ENCODE results near the gene KAZN.

Gene KAZN

DNA sequence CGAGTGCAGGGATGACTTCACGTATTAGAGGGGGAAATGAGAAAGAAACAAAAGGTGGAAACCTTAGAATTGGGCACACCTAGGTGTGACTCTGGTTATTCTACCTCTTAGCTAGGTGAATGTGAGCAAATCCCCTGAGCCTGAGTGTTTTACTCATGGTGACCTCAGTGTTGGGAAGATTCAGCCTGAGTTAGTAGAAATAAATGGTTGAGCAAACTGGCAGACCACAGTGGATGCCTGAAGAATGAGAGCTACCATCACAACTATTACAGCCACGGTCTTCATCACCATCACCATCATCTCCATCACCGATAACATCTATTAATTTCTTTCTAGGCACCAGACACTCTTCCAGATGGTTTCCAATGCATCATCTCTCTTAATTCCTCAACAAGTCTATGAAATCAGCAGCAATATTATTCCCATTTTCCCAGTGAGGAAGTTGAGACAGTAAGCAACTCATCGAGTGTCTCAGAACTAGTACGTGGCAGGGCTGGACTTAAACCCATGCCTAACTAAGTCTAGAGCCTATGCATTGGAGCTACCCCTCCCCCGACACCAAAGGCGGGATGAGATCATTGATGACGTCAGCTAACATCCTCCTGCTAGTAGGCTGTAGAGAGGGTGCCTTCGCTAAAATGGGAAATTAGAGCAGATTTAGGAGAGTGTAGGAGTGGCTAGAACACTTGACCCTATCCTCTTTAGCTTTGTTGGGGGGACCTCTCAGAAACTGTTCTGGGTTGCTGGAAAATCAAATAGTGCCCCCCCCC, 7.9 kb upstream of the KAZN start:
- no peak for DNase-seq

DNA sequence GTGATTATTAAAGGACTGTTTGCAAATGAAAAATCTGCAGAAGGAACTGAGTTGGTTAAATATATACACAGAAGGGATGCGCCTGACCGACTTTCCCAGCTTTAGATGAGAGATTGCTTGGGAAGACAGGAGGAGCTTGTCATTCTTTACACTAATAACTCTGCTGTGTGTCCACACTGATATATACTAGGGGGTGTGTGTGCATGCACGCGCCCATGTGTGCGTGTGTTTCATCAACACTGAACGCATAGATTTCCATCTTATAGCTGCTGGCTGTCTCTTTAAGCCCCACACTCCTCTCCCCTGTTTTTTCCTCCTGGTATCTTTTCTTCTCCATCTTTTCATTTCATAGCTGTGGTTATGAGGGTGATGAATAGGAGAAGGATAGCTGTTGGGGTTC, 6.9 kb upstream of the KAZN start:
- DNase-seq, result no peak

DNA sequence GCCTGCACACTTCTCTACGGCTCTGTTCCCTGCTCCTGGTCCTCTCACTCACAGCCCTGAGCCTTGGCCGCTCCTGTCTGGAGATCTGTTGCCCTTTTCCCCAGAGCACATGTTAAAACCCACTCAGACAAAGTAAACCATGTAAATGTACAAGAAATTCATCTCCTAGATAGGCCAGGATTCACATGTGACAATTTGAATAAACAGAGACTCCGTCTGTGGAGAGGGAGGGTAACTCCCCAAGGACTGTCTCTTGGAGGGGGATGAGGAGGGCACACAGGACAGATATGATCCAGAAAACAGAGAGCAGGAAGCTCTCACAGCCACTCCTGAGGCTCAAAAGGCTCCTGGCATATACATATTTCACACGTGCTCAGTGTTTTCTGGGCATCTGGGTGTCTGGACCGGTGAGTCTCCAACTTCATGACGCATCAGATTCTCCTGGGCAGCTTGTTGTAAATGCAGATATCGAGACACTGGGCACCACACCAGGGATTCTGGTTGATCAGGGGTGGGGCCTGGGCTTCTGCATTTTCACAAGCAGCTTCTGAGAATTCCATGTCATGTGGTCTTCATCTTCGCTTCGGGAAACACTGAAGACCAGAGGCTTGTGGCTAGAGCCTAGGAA, 6.4 kb upstream of the KAZN start:
- DNase-seq, result no peak

DNA sequence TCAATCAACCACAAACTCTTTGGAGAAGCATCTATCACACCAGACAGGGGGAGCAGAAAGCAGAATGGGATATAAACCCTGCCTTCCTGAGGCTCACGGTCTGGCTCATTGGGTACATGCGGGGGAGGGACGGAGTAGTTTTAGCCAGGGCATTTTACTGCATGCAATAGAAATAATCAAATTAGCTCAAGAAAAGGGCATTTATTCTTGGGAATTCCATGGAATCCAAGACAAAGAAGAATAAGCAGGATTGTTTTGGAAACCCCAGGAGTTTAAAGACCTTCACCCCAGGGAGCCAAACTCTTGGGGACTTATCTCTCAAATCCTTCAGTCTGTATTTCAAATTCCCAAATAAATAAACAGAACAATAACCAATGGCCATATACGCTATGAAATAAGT, 5.2 kb upstream of the KAZN start:
- no peak for DNase-seq

DNA sequence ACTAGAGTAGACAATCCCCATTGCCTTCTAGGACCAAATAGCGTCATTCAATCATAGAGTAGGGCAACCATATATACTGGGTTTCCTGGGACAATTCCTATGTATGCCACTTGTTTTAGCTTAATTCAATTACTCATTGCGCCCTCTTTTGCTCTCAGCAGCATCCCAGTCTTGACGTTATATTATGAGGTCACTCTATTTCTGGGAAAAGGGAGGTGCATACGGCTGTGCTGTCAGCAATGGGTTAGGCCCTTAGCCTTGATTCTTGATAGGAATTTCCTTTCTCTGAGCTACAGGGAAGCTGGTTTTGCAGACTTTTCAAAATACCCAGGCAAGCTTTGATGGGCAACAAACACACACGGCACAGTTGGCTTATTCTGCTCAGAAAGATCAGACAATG, 4.4 kb upstream of the KAZN start:
- DNase-seq, result no peak

DNA sequence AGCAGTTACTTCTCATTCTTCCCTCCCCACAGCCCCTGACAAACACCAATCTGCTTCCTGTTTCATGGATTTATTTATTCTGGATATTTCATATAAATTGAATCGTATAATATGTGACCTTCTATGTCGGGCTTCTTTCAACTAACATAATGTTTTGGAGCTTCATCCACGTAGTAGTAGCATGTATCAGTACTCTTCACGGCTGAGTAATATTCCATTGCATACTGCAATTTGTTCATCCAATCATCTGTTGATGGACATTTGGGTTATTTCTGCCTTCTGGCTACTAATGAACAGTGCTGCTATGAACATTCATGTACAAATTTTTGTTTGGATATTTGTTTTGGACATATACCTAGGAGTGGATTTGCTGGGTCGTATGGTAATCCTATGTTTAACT, 1.9 kb upstream of the KAZN start:
- DNase-seq, result no peak

DNA sequence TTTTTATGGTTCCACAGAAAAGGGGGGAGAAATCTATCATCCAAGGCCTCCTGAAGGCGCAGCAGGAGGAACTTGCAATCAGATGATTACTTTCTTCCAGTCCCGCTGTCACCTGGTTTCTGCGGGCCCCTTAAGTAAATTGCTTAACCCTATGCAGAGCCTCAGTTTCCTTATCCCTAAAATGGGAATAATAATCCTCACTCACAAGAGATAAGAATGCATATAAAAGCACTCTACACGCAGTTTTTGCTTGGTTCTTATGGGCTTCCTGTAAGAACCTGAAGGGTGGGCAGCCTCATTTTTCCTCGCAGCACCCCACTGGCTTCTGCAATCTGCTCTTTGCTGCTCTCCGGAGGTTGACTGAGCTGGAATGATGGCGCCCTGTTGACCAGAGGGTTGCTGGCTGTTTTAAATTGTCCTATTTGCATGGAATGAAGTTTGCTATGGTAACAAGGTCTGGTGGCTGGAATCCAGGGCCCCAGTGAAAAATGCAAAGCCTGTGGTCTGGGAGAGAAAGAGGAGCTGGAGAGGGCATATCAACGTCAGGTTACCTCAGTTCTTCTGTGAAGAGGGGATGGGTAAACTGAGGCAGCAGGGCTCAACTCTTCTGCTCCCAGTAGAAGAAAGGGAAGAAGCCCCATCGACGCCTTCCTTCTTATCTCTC, 1.0 kb upstream of the KAZN start:
- no peak for DNase-seq

DNA sequence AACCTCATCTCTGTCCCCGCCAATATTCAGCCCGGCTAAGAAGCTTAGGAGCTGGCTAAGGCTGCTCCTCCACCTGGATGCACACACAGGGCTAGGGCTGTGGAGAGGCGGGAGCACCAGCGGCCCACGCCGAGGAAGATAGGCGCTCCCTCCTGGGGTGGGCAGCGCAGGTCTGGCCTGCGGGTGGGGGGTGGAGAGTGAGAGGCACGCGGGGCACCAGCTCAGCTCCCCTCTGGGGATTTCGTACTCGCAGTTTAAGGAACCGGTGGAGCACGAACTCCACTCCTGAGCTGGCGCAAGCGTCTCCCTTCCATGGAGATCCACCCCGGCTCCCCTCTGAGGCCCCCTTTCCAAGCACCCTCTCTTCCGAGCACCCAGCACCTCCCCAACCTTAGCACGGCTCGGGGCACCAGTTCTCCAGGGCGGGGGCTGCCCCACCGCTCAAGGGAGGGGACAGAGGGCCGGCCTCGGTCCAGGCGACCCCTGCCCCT, 433 bp upstream of the KAZN start:
- no peak for DNase-seq

DNA sequence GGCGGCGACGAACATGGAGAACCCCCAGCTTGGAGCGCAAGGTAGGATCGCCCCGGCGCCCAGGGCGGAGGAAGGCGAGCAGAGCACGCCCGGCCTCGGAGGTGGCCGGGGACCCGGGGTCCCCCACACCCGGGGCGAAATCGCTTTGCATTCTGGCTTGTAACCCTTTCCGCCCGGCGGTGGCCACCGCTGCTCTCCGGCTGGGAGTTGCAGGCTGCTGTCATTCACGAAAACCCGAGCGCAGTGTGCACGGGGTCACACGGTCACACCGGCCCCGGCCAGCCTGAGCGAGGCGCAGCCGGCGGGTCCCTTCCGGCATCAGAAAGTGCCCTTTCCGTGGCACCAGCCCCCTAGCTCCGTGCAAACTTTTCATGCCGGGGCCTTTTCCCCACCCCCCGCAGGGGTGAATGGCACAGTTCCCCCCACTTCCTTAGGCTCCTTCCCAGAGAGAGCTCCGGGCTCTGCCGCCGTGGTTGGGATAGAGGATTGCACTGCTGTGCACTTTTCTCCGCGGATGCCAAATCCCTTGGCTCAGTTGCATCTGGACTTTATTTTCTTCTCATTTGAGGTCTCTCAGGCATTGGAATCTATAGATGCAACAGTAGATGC, 802 bp downstream of the KAZN start:
- no peak for DNase-seq

DNA sequence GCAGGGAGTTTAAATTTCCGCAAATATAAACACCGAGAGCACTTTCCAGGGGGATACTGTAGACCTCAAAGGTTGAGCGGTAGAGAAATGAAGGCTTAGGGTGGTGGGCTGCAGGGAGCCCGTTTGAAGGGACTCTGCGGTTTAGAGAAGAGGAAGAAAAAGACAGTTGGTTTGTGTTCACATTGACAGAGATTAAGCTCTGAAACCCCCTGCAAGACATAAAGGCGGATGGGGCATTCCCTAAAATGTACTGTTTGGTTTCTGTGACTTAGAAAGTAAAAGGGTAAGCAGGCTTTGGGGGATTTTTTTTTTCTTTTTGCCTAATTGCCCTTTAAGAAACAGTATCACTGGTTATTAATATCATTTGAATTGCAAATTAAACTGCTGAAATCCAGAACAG, 1.3 kb downstream of the KAZN start:
- no peak for DNase-seq

DNA sequence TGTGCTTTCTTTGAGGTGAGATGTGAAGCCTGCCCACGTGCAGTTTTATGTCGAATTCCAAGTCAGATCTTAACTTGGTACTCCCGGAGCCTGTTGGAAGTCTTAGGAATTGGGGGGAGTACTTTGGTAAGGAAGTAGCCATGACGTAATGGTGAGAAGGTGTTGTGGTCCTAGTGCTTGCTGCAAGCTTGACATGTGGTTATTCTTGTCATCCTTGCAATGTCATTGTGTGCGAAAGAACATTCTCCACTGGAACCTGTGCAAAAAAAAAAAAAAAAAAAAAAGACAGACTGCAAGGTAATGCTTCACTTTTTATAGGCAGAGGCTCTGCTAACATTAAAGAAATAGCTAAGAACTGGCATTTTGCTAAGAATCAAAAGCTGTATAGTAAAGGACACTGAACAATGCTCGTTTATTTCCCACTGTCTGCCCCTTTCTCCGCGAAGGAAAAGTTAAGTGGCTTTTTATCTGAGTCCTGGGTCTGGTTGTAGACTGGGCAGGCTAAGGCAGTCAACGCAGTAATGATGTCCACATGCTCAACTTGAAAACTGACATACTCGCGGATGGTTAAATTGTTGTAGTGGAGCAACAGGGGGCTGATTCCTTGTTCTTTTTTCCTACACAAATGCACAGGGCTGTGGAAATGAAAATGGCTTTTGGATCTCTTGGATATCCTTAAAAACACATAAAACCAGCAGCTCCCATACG, 2.1 kb downstream of the KAZN start:
- DNase-seq, result no peak

DNA sequence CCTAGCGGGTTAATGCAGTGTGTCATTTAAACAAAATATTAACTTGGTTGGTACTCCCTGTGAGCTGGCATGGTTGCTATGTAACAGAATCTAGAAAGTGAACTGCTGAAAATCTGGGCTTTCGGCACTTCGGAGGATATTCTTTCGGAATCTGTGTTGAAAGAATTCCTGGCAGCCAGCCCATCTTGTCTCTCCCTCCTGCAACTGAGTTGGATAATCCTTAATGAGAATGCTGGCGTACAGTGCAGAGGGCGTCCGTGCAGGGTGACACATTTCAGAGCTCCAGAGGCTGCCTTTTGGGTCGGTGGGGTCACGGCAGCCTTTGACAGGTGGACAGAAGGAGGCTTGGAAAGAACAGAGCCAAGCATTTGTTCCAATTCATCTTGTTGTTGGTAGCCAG, 3.7 kb downstream of the KAZN start:
- no peak for DNase-seq

DNA sequence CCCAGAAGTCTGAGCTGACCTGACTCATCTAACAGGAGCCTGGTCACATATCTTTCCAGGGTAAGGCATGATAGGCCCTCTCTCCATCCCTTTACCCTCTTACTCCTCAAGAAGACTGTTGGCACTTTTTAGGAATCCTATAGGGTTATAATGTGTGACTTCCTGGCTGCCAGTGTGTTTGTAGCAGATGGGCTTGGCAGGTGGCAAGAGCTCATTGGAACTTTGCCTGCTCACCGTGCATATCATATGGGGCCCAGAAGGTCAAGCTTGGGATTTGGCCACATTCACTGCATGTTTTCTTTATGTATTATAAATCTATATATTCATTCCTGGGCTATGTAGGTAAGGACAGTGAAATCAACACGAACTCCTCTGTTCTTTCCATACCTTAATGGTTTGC, 5.2 kb downstream of the KAZN start:
- DNase-seq, result no peak

DNA sequence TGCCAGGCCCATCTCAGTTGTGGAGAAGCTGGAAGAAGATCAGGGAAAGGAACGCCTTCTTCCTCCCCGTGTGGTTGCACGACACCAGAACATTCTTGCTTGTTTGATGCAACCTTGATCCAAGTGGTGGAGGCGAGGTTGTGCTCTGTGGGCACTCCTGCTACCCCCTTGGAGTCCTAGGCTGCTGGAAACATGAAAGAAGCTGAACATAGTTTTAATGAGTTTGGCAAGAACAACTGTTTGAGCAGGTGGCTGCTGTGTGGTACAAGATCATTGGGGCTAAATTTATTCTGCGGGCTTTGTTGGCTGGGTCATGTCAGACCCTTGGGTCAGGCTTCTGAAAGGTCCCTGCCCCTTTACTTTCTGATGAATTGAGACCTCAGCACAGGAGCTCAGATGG, 5.9 kb downstream of the KAZN start:
- no peak for DNase-seq

DNA sequence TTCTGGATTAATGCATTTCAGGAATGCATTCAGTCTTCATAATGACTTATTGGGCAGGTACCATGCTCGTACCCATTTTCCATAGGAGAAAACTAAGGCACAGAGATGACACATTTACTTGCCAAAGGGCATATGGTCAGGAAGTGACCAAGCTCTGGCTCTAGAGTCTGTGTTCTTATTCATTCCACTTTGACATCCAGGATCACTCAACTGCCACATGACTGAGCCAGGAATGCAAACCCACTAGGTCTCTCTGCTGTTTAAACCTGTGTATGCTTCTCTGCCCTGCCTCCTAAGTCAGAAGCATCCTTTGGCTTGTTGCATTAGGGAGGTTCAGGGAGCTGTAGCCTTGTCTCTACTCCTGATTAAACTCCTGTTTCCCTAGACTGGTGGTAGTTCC, 7.5 kb downstream of the KAZN start:
- DNase-seq, result no peak

DNA sequence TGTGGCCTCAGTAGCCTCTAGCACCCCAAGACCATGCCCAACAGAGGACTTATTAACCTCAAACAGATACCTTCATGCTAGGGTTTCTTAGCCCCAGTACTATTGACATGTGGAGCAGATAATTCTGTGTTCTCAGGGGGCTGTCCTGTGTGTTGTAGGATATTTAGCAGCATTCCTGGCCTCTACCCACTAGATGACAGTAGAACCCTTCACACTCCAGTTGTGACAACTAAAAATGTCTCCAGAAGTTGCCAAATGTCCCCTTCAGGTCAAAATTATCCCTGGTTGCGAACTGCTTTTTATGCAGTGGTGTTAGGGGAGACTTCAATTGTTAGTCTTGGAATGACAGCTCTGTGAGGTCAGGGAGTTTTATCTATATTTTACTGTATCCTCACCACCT, 8.1 kb downstream of the KAZN start:
- no peak for DNase-seq

DNA sequence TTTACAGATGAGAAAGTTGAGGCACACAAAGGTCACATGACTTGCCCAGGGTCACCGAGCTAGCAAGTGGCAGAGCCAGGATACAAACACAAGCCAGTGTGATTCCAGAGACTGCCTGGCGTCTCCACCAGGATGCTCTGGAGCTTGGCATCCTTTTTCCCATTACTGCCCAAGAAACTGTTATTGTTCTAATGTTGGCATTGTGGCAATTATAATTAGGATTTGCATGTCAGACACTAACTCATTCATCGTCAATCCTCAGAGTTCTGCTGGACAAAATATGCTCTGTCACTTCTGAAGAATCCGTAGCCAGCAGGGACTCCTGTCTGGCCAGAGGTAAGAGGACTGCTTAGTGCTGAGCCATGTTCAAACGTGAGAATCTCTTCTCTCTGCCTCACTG, 8.8 kb downstream of the KAZN start:
- DNase-seq, result no peak

DNA sequence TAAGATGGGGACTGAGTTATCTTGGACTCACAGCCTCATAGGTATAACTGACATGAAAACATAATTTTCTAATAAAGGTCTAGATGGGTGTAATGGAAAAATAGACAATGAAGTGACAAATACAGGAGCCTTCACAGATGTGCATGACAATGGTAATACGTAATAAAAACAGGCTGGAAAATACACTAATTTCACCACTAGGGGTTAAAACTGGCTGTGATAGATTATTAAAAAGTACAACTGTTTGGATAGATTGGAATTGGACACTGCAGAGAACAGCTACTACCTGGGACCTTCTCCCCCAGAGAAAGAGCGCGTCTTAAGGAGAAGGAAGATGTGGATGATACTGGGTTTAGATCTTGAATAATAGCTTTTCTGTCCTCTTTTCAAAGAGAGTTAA, 9.8 kb downstream of the KAZN start:
- no peak for DNase-seq

DNA sequence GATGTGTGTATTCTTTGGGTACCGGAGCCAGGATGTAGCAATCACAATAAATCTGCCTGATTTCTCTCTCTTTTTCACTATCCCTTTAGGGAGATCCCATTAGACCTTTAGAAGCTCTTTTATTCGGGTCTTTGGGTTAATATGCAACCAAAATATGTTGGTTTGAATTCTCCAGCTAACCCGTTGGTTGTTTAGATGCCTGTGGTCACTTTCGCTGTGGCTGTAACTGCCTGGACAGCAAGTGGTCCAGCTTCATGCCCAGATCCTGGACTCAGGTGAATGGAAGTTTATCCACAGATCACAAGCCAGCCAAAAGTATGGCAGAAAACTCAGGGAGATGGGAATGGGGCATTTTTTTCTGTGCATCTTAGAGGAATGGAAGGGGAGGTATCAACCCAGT, 12.3 kb downstream of the KAZN start:
- no peak for DNase-seq

DNA sequence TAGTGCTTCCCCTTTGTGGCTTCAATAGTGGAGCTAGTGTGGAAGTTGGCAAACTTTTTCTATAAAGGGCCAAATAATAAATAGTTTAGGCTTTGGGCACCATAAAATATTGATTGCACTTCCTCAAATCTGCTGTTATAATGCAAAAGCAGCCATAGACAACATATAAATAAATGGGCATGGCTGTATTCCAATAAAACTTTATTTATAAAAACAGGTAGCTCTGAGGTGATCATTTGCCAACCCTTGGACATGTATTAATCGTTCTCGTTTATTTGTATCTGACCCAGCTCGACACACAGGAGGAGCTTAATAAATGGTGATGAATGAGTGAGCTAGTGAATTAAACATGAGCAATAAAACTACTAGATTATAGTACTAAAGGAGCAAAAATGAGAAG, 13.3 kb downstream of the KAZN start:
- no peak for DNase-seq

DNA sequence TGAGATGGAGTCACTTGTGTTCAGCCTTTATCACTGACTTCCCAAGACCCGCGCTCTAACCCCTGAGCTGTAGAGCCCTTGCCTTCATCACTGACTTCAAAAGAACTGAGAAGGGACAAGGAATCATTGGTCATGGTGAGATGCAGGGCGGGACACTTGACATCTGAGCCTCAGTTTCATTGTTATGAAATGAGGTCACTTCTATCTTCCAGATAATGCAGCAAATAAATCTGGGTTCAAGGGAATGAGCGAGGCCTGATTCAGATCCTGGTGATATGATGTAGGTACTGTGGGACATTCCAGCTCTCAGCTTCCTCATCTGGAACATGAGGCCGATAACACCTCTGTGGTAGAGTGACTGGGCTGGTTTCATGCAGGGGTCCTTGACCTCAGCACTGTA, 13.8 kb downstream of the KAZN start:
- DNase-seq, result no peak

DNA sequence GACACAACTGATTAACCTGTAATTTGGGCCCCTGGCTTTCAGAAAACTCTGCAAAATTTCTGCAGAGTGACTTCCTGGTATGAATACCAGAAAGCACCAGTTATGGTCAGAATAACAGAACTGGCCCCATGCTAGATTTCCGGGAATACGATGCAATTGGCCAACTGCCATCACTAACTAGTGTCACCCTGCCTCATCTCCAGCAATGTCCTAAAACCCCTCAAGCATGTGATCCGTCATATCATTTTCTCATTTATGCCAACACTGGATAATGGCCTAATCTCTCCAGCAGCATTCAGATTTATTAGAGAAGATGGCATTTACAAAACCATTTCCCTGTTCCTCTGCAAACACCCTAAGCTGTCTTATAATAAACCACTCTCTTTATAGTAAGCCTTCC, 15.4 kb downstream of the KAZN start:
- DNase-seq, result no peak

DNA sequence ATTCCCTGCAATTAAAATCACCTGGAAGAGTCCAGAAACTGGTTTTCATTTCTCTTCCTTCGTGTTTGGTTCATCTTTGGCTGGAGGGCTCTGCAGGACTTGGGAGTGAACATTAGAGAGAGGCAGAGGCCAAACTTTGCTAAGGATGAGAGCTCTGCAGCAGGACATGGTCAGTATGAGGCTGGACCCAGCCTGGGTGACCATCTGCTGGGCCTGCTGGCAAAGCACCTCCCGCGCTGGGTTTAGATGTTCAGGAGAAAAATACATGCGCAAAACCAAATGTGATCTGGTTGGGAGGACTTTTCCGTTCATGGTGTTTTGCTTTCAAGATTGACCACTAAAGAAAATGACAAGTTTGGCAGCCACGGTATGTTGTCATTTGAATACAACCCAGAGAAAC, 15.9 kb downstream of the KAZN start:
- no peak for DNase-seq
